IMR-90 (cell line): Measurements from ENCODE around the gene CDH23. TPM values are rescaled to one million over a fixed set of nuclear protein-coding genes. Genes with fewer than 3 reads are reported as not detected.

Experiments used
- ATAC-seq: fragments of 200-7000 bp; cut with Tn5 transposase; 2 replicates; pipeline ENCODE4 v1.9.1; 2020; ENCODE audit warnings: low read depth, mild to moderate bottlenecking, moderate library complexity
- BruUV-seq: library from RNA; stranded (reverse); fragments of 400-500 nt; replicated peaks from 2 replicates; lab custom pipeline; 2021; lab: Mats Ljungman, UMichigan
- CTCF ChIA-PET: fragments of 300-600 bp; formaldehyde crosslinking; extraction: SDS; loops from one replicate; lab custom pipeline; 2021; ENCODE audit warnings: antibody characterized with exemption; lab: Yijun Ruan, JAX
- POLR2A ChIA-PET: fragments of 300-600 bp; sonication (Branson Sonifier 250); formaldehyde crosslinking; loops from one replicate; lab custom pipeline; 2022; ENCODE audit warnings: antibody characterized with exemption; ENCODE audit not compliant: unreplicated experiment; lab: Charles Lee
- DNase-seq: peaks from one replicate; pipeline ENCODE4 v3.0.0; 2013
- H2AFZ ChIP-seq: replicated peaks from 2 replicates; pipeline ENCODE3; 2013; ENCODE audit warnings: low read length, mild to moderate bottlenecking; ENCODE audit not compliant: poor library complexity
- H2AK5ac ChIP-seq: 2 replicates; pipeline ENCODE4 v1.6.1; 2013; ENCODE audit warnings: low read depth, low read length, inconsistent platforms
- H2AK9ac ChIP-seq: replicated peaks from 2 replicates; pipeline ENCODE3; 2013; ENCODE audit warnings: mild to moderate bottlenecking, low read depth, low read length, moderate library complexity; ENCODE audit not compliant: poor library complexity
- H2BK120ac ChIP-seq: 2 replicates; pipeline ENCODE4 v1.6.1; 2013; ENCODE audit warnings: low read depth, low read length, inconsistent platforms
- H2BK15ac ChIP-seq: 3 replicates; pipeline ENCODE4 v1.6.1; 2013; ENCODE audit warnings: low read depth, low read length, inconsistent platforms
- H2BK20ac ChIP-seq: 2 replicates; pipeline ENCODE4 v1.6.1; 2013; ENCODE audit warnings: low read depth, mild to moderate bottlenecking, inconsistent platforms, low read length, moderate library complexity
- H2BK5ac ChIP-seq: 2 replicates; pipeline ENCODE4 v1.6.1; 2013; ENCODE audit warnings: mild to moderate bottlenecking, low read depth, low read length, inconsistent platforms; ENCODE audit not compliant: poor library complexity, severe bottlenecking
- H3K14ac ChIP-seq: replicated peaks from 2 replicates; pipeline ENCODE4 v1.6.1; 2013; ENCODE audit warnings: low read depth, low read length, inconsistent platforms
- H3K18ac ChIP-seq: 2 replicates; pipeline ENCODE4 v1.6.1; 2013; ENCODE audit warnings: low read depth, low read length, control low read depth
- H3K23ac ChIP-seq: 2 replicates; pipeline ENCODE4 v1.6.1; 2013; ENCODE audit warnings: low read depth, low read length, inconsistent platforms
- H3K27ac ChIP-seq: 2 replicates; pipeline ENCODE4 v1.5.1; 2013; ENCODE audit warnings: mild to moderate bottlenecking, control low read depth, low read length; ENCODE audit not compliant: insufficient read depth
- H3K27me3 ChIP-seq: 2 replicates; pipeline ENCODE4 v1.6.1; 2013; ENCODE audit warnings: low read length; ENCODE audit not compliant: control insufficient read depth, insufficient read depth
- H3K36me3 ChIP-seq: 2 replicates; pipeline ENCODE4 v1.6.1; 2013; ENCODE audit warnings: low read length, mixed read lengths; ENCODE audit not compliant: control insufficient read depth, insufficient read depth
- H3K4ac ChIP-seq: 2 replicates; pipeline ENCODE4 v1.6.1; 2013; ENCODE audit warnings: low read depth, low read length, inconsistent platforms
- H3K4me1 ChIP-seq: 2 replicates; pipeline ENCODE4 v1.6.1; 2013; ENCODE audit warnings: low read length, mixed read lengths; ENCODE audit not compliant: control insufficient read depth, insufficient read depth
- H3K4me2 ChIP-seq: 2 replicates; pipeline ENCODE4 v1.6.1; 2013; ENCODE audit warnings: low read depth, mild to moderate bottlenecking, control low read depth, low read length, moderate library complexity
- H3K4me3 ChIP-seq: 2 replicates; pipeline ENCODE4 v1.5.1; 2013; ENCODE audit warnings: low read depth, mild to moderate bottlenecking, control low read depth, low read length, moderate library complexity; ENCODE audit not compliant: insufficient read depth
- H3K56ac ChIP-seq: 2 replicates; pipeline ENCODE4 v1.6.1; 2013; ENCODE audit warnings: low read length, inconsistent platforms; ENCODE audit not compliant: insufficient read depth; ENCODE audit errors: extremely low read depth
- H3K79me1 ChIP-seq, 2 experiments: 2 replicates each; pipeline ENCODE4 v1.6.1; 2013; ENCODE audit warnings: low read length in 2 of 2, inconsistent platforms in 1 of 2, low read depth in 1 of 2
- H3K9ac ChIP-seq: 2 replicates; pipeline ENCODE4 v1.6.1; 2013; ENCODE audit warnings: low read depth, low read length, control low read depth
- H3K9me1 ChIP-seq: 2 replicates; pipeline ENCODE4 v1.6.1; 2013; ENCODE audit warnings: low read length, inconsistent platforms; ENCODE audit not compliant: insufficient read depth
- H3K9me3 ChIP-seq: 2 replicates; pipeline ENCODE4 v1.6.1; 2013; ENCODE audit warnings: low read length; ENCODE audit not compliant: control insufficient read depth, insufficient read depth
- H4K20me1 ChIP-seq: 2 replicates; pipeline ENCODE4 v1.6.1; 2013; ENCODE audit warnings: low read length, inconsistent platforms; ENCODE audit not compliant: insufficient read depth
- H4K5ac ChIP-seq: 2 replicates; pipeline ENCODE4 v1.6.1; 2013; ENCODE audit warnings: mild to moderate bottlenecking, low read depth, low read length, control low read depth
- H4K8ac ChIP-seq, 2 experiments: 2 replicates each; pipeline ENCODE4 v1.6.1; 2013; ENCODE audit warnings: low read depth in 2 of 2, low read length in 2 of 2, control low read depth in 1 of 2, inconsistent platforms in 1 of 2
- H4K91ac ChIP-seq: 2 replicates; pipeline ENCODE4 v1.6.1; 2013; ENCODE audit warnings: low read depth, low read length, inconsistent platforms; ENCODE audit not compliant: insufficient read depth
- MAZ ChIP-seq: IDR thresholded peaks from 2 replicates; pipeline ENCODE4 v1.6.1; 2012; ENCODE audit warnings: low read depth, mild to moderate bottlenecking, low read length, improper control_type of control experiment, moderate library complexity, borderline replicate concordance
- SMC3 ChIP-seq: fragments of 150-350 bp; IDR thresholded peaks from 2 replicates; pipeline ENCODE4 v1.6.1; 2016; ENCODE audit warnings: low read depth, mild to moderate bottlenecking, antibody characterized with exemption, low read length, moderate library complexity
- WGBS, 2 experiments: methylation state at CpG; one replicate each; pipeline versions ENCODE4 v1.1.5 to v1.1.7; 2013; ENCODE audit warnings: missing lambda C conversion rate in 2 of 2; ENCODE audit not compliant: insufficient read length in 1 of 2; ENCODE audit errors: extremely low coverage in 2 of 2; 5-methylcytosine and 5-hydroxymethylcytosine counted together
- dilution Hi-C: fragments of 300-500 bp; cut with HindIII; formaldehyde crosslinking; loops from one replicate; pipeline ENCODE4 v1.14.3; 2018; ENCODE audit warnings: low sequenced_read_pairs; ENCODE audit not compliant: unreplicated experiment
- in situ Hi-C: fragments of 300-500 bp; cut with MboI; formaldehyde crosslinking; loops from 3 replicates; pipeline ENCODE4 v1.14.3; 2019; ENCODE audit warnings: low sequenced_read_pairs, inconsistent platforms, mixed read lengths
- intact Hi-C: fragments of 100-400 bp; cut with micrococcal nuclease; formaldehyde crosslinking; loops from 2 replicates; pipeline ENCODE4 v1.10.0; 2022
- polyA plus RNA-seq, 3 experiments: library from polyadenylated mRNA; depleted of rRNA; stranded (reverse); fragments of >200 nt; gene quantifications; 2 replicates each; pipeline ENCODE4 v1.2.3, GENCODE V29; 2012; ENCODE audit warnings: low replicate concordance in 1 of 3
- total RNA-seq: library from RNA; depleted of rRNA; stranded (reverse); fragments of >200 nt; gene quantifications from 2 replicates; pipeline ENCODE4 v1.2.3, GENCODE V29; 2012

Gene CDH23
- total and polyA plus RNA-seq, 2 of the 4 experiments (the other 2 are of a cell fraction) = under 0.01 to 0.03 TPM

- no peak overlapping the region for H3K18ac ChIP-seq
- H2BK15ac ChIP-seq = no peak overlapping the region
- H3K23ac ChIP-seq = no peak overlapping the region
- H4K8ac ChIP-seq = no peak overlapping the region
- H3K27me3 ChIP-seq = peaks cover 18% of the 10 kb centered on the region; the same call in 1 of the 2 replicates
- no peak overlapping the region for H2AK9ac ChIP-seq
- H3K4me2 ChIP-seq = no peak overlapping the region
- H3K4me1 ChIP-seq = peaks cover 6% of the 10 kb centered on the region; the same call in 1 of the 2 replicates
- H2BK120ac ChIP-seq = no peak overlapping the region
- no peak overlapping the region for H4K5ac ChIP-seq
- ATAC-seq = peak; percentile 69; the same call in 1 of the 2 replicates
- no TSS peak for BruUV-seq
- no peak overlapping the region for H3K56ac ChIP-seq
- H2BK20ac ChIP-seq = no peak overlapping the region
- H3K36me3 ChIP-seq = no peaks in the 10 kb centered on the region
- no peak overlapping the region for H2AK5ac ChIP-seq
- no peaks in the 10 kb centered on the region for H3K9me1 ChIP-seq
- no peak overlapping the region for H3K9ac ChIP-seq
- 50% methylated on average over 1 of the region's 10 CpGs; no CpG with 5 or more reads in 1 of the 2 experiments for WGBS, 2 experiments
- no peaks in the 10 kb centered on the region; the same call in 1 of the 2 replicates for H3K9me3 ChIP-seq
- no peak overlapping the region for H2BK5ac ChIP-seq
- TF ChIP-seq MAZ (peak; percentile 32; the same call in 1 of the 2 replicates), SMC3 (no peak)
- DNase-seq = peak; percentile 36
- H2AFZ ChIP-seq = peak overlapping the region; percentile 13
- no peak overlapping the region for H3K4ac ChIP-seq
- H3K4me3 ChIP-seq = no peak overlapping the region
- ChIA-PET CTCF (no interaction called here), POLR2A (no interaction called here)
- dilution Hi-C loops (no loop called here), intact Hi-C loops (no loop called here), in situ Hi-C loops (no loop called here)
- H4K20me1 ChIP-seq = no peaks in the 10 kb centered on the region
- no peak overlapping the region for H3K14ac ChIP-seq
- H3K27ac ChIP-seq = no peak overlapping the region
- no peaks in the 10 kb centered on the region for H3K79me1 ChIP-seq
- no peak overlapping the region for H4K91ac ChIP-seq
Observed at GRCh38 chr10:71622154-71622526, 225.4 kb downstream of the CDH23 start.
